ENCODE measurements around the gene FLNB. TPM values are rescaled to one million over a fixed set of nuclear protein-coding genes. Genes with fewer than 3 reads are reported as not detected.

FLNB gene
- total and polyA plus RNA-seq, 2 of the 4 experiments (the other 2 are of a cell fraction) = 78.0 to 136 TPM

GRCh38 chr3:58015520-58015915 is 7.3 kb downstream of the FLNB start:
- H4K8ac ChIP-seq (ENCODE audit: low read depth in 2 of 2, low read length in 2 of 2) = no peak overlapping the region
- ChIA-PET CTCF (interaction anchor here (0.9 kb wide), 1 partner anchor 11 kb away, joined by 3 read pairs; no protein-coding TSS in a partner anchor), POLR2A (ENCODE audit: unreplicated experiment) (no interaction called here)
- no peak overlapping the region for H4K91ac ChIP-seq (ENCODE audit: insufficient read depth, low read depth, low read length)
- no peak overlapping the region for H3K18ac ChIP-seq (ENCODE audit: low read depth, low read length)
- DNase-seq (no peak), ATAC-seq (ENCODE audit: low read depth) (no peak)
- no peak overlapping the region for H2BK15ac ChIP-seq (ENCODE audit: low read depth, low read length)
- peak overlapping the region; percentile 38 for H2BK120ac ChIP-seq (ENCODE audit: low read depth, low read length)
- peak overlapping the region; percentile 26; the same call in 1 of the 2 replicates for H3K4ac ChIP-seq (ENCODE audit: low read depth, low read length)
- no peak overlapping the region for H3K4me2 ChIP-seq (ENCODE audit: low read depth, low read length)
- H3K79me1 ChIP-seq (ENCODE audit: low read depth in 1 of 2, low read length in 2 of 2) = peaks cover 6 to 95% of the 10 kb centered on the region in 2 experiments; a peak in 3 of 4 replicates
- no peak overlapping the region for H3K27ac ChIP-seq (ENCODE audit: insufficient read depth, low read length)
- TF ChIP-seq CHD1 (IDR thresholded peaks at IDR 0.05; ENCODE audit: low read depth, low read length) = no peak
- H4K5ac ChIP-seq (ENCODE audit: low read depth, low read length) = no peak overlapping the region
- H2BK5ac ChIP-seq (ENCODE audit: low read depth, low read length, poor library complexity, severe bottlenecking) = no peak overlapping the region
- H2AK9ac ChIP-seq (replicated peaks; ENCODE audit: low read depth, low read length, poor library complexity) = peak overlapping the region; percentile 42
- no peak overlapping the region for H2AFZ ChIP-seq (replicated peaks; ENCODE audit: low read length, poor library complexity)
- intact Hi-C loops (cut with micrococcal nuclease) = no loop called here
- H3K27me3 ChIP-seq (ENCODE audit: control insufficient read depth, insufficient read depth, low read length) = no peaks in the 10 kb centered on the region
- H3K36me3 ChIP-seq (ENCODE audit: control insufficient read depth, insufficient read depth, low read length) = peaks cover 5% of the 10 kb centered on the region; the same call in 1 of the 2 replicates
- H3K56ac ChIP-seq (ENCODE audit: extremely low read depth, insufficient read depth, low read length) = no peak overlapping the region; the same call in 1 of the 2 replicates
- peaks cover 28% of the 10 kb centered on the region for H3K4me1 ChIP-seq (ENCODE audit: control insufficient read depth, insufficient read depth, low read length)
- peaks cover 93% of the 10 kb centered on the region for H4K20me1 ChIP-seq (ENCODE audit: insufficient read depth, low read length)
- no peak overlapping the region for H3K4me3 ChIP-seq (ENCODE audit: insufficient read depth, low read depth, low read length)
- peak overlapping the region; percentile 83 for H3K23ac ChIP-seq (ENCODE audit: low read depth, low read length)
- peak overlapping the region; percentile 45; the same call in 1 of the 2 replicates for H2AK5ac ChIP-seq (ENCODE audit: low read depth, low read length)
- peak overlapping the region; percentile 9; the same call in 1 of the 2 replicates for H2BK20ac ChIP-seq (ENCODE audit: low read depth, low read length)
- dilution Hi-C loops (cut with HindIII; ENCODE audit: low sequenced_read_pairs, unreplicated experiment) = no loop called here
- no peaks in the 10 kb centered on the region for H3K9me3 ChIP-seq (ENCODE audit: control insufficient read depth, insufficient read depth, low read length)
- BruUV-seq (replicated peaks) = no TSS peak
- in situ Hi-C loops (cut with MboI; ENCODE audit: low sequenced_read_pairs) = no loop called here
- peaks cover 40% of the 10 kb centered on the region for H3K9me1 ChIP-seq (ENCODE audit: insufficient read depth, low read length)
- WGBS, 2 experiments (ENCODE audit: extremely low coverage in 2 of 2, insufficient read length in 1 of 2) = no CpG with 5 or more reads among the region's 3 CpGs
- H3K9ac ChIP-seq (ENCODE audit: low read depth, low read length) = no peak overlapping the region
- H3K14ac ChIP-seq (replicated peaks; ENCODE audit: low read depth, low read length) = no peak overlapping the region; the same call in 1 of the 2 replicates
